Activated CD4-positive, alpha-beta memory T cell treated with anti-CD3 and anti-CD28 coated beads, Interleukin-2, amount 10 ng/mL, durations not matched to agents 7 days and 5 days (primary cell): Measurements from ENCODE around the gene ASIC2. TPM values are rescaled to one million over a fixed set of nuclear protein-coding genes. Genes with fewer than 3 reads are reported as not detected.
"Not testable (repeated sequence)": the region's sequence is repeated elsewhere in the genome, so short reads cannot be mapped to it uniquely, and the experiment has no call there.

Experiments used
- CTCF ChIA-PET: fragments of 350-600 bp; sonication (Branson Sonifier 250); formaldehyde crosslinking; loops from one replicate; lab custom pipeline; 2021; ENCODE audit warnings: antibody characterized with exemption, inconsistent platforms; lab: Charles Lee
- POLR2A ChIA-PET: fragments of 350-600 bp; sonication (Branson Sonifier 250); formaldehyde crosslinking; loops from one replicate; lab custom pipeline; 2021; ENCODE audit warnings: antibody characterized with exemption; lab: Charles Lee
- DNase-seq: peaks from one replicate; pipeline ENCODE4 v3.0.0-alpha.2; 2020
- H3K27ac Mint-ChIP-seq: one replicate; pipeline ENCODE4 v1.8.0; 2021; ENCODE audit warnings: mild to moderate bottlenecking, mixed read lengths
- H3K27me3 Mint-ChIP-seq: one replicate; pipeline ENCODE4 v1.8.0; 2021; ENCODE audit warnings: mixed read lengths
- H3K36me3 Mint-ChIP-seq: one replicate; pipeline ENCODE4 v1.8.0; 2021; ENCODE audit warnings: low read depth, mixed read lengths
- H3K4me1 Mint-ChIP-seq: one replicate; pipeline ENCODE4 v1.8.0; 2021; ENCODE audit warnings: mixed read lengths
- H3K4me3 Mint-ChIP-seq: one replicate; pipeline ENCODE4 v1.8.0; 2021; ENCODE audit warnings: mild to moderate bottlenecking, mixed read lengths
- H3K9me3 Mint-ChIP-seq: one replicate; pipeline ENCODE4 v1.8.0; 2021; ENCODE audit warnings: mixed read lengths
- total RNA-seq, 2 experiments: library from RNA; stranded (reverse); gene quantifications; one replicate each; pipeline ENCODE4 v1.2.3, GENCODE V29; 2021

The ASIC2 gene
- total RNA-seq, 2 experiments from 2014 or later, result not detected

DNA sequence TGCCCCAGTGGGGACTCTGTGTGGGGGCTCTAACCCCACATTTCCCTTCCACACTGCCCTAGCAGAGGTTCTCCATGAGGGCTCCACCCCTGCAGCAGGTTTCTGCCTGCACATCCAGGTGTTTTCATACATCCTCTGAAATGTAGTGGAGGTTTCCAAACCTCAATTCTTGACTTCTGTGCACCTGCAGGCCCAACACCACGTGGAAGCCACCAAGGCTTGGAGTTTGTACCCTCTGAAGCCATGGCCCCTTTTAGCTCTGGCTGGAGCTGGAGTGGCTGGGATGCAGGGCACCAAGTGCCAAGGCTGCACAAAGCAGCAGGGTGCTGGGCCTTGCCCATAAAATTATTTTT lies 305.7 kb downstream of the ASIC2 start:
- H3K36me3 Mint-ChIP-seq, H3K4me1 Mint-ChIP-seq, H3K27ac Mint-ChIP-seq, DNase-seq, POLR2A ChIA-PET, H3K4me3 Mint-ChIP-seq: not testable (repeated sequence)
- Mint-ChIP-seq H3K27me3 (peaks cover 12% of the 10 kb centered on the region), H3K9me3 (peaks cover 15% of the 10 kb centered on the region)
- CTCF ChIA-PET, result interaction anchor here (1.2 kb wide), 1 partner anchor 11 kb away, joined by 3 read pairs; no protein-coding TSS in a partner anchor

GRCh38 chr17:32985050-32985756 lies 307.9 kb downstream of the ASIC2 start:
- ChIA-PET POLR2A (no interaction called here), CTCF (interaction anchor here (1.3 to 1.5 kb wide), 2 partner anchors 13 to 49 kb away, joined by 4 read pairs; no protein-coding TSS in a partner anchor)
- DNase-seq, result no peak
- Mint-ChIP-seq H3K27ac (no peak overlapping the region), H3K27me3 (peaks cover 15% of the 10 kb centered on the region), H3K4me3 (no peak overlapping the region), H3K4me1 (no peaks in the 10 kb centered on the region), H3K36me3 (peaks cover 3% of the 10 kb centered on the region), H3K9me3 (peaks cover 24% of the 10 kb centered on the region)

GRCh38 chr17:32981611-32982010 lies 311.5 kb downstream of the ASIC2 start:
- H3K4me1 Mint-ChIP-seq, H3K4me3 Mint-ChIP-seq, CTCF ChIA-PET, H3K9me3 Mint-ChIP-seq, POLR2A ChIA-PET, H3K36me3 Mint-ChIP-seq, H3K27ac Mint-ChIP-seq, DNase-seq: not testable (repeated sequence)
- peaks cover 16% of the 10 kb centered on the region for H3K27me3 Mint-ChIP-seq

GRCh38 chr17:32980230-32980629 lies 312.9 kb downstream of the ASIC2 start:
- Mint-ChIP-seq H3K27ac (no peak overlapping the region), H3K36me3 (peaks cover 3% of the 10 kb centered on the region), H3K27me3 (peaks cover 16% of the 10 kb centered on the region), H3K4me1 (no peaks in the 10 kb centered on the region), H3K4me3 (no peak overlapping the region), H3K9me3 (peaks cover 9% of the 10 kb centered on the region)
- ChIA-PET POLR2A (no interaction called here), CTCF (no interaction called here)
- DNase-seq, result no peak

GRCh38 chr17:32976605-32977004 lies 316.5 kb downstream of the ASIC2 start:
- ChIA-PET POLR2A (no interaction called here), CTCF (interaction anchor here (1.4 kb wide), 1 partner anchor 21 kb away, joined by 4 read pairs; no protein-coding TSS in a partner anchor)
- no peak for DNase-seq
- Mint-ChIP-seq H3K36me3 (no peaks in the 10 kb centered on the region), H3K27ac (no peak overlapping the region), H3K27me3 (peaks cover 16% of the 10 kb centered on the region), H3K4me1 (peaks cover 4% of the 10 kb centered on the region), H3K9me3 (peaks cover 3% of the 10 kb centered on the region), H3K4me3 (no peak overlapping the region)

DNA sequence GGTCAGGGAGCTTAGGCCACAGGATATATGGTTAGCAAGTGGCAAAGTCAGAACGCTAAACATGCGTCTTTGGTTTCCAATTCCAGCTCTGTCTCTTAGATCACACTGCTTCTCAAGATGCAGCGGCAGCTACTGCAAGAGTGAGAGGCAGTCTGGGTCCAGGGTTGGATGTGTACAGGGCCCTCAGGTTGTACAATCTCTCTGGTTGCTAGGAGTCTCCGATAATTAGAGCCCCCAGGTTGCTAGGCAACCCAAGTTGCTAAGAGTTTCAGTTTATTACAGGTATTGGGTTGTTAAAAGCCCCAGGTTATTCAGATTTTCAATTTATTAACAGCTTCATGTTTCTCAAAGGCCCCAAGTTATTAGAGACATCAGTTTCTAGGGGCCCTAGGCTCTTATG lies 317.0 kb downstream of the ASIC2 start:
- DNase-seq, result no peak

GRCh38 chr17:32971171-32971570 lies 321.9 kb downstream of the ASIC2 start:
- ChIA-PET POLR2A (no interaction called here), CTCF (interaction anchor here (0.9 to 1.0 kb wide), 2 partner anchors 27 to 188 kb away, joined by 3 to 5 read pairs; no protein-coding TSS in a partner anchor)
- no peaks in the 10 kb centered on the region for H3K36me3 Mint-ChIP-seq
- peak overlapping the region; percentile 34 for H3K27ac Mint-ChIP-seq
- H3K4me3 Mint-ChIP-seq, result no peak overlapping the region
- peak; percentile 63 for DNase-seq
- no peaks in the 10 kb centered on the region for H3K9me3 Mint-ChIP-seq
- peaks cover 22% of the 10 kb centered on the region for H3K4me1 Mint-ChIP-seq
- peaks cover 21% of the 10 kb centered on the region for H3K27me3 Mint-ChIP-seq

More for the DNA sequence above, 317.0 kb downstream of the ASIC2 start:
- Mint-ChIP-seq H3K4me1 (peaks cover 8% of the 10 kb centered on the region), H3K4me3 (no peak overlapping the region), H3K9me3 (peaks cover 3% of the 10 kb centered on the region), H3K27me3 (peaks cover 16% of the 10 kb centered on the region), H3K36me3 (no peaks in the 10 kb centered on the region), H3K27ac (no peak overlapping the region)
- ChIA-PET CTCF (interaction anchor here (1.4 kb wide), 1 partner anchor 22 kb away, joined by 4 read pairs; no protein-coding TSS in a partner anchor), POLR2A (no interaction called here)

GRCh38 chr17:32970281-32970680 lies 322.8 kb downstream of the ASIC2 start:
- Mint-ChIP-seq H3K9me3 (no peaks in the 10 kb centered on the region), H3K4me1 (peaks cover 22% of the 10 kb centered on the region), H3K27ac (no peak overlapping the region), H3K4me3 (no peak overlapping the region), H3K36me3 (no peaks in the 10 kb centered on the region), H3K27me3 (peaks cover 28% of the 10 kb centered on the region)
- ChIA-PET CTCF (no interaction called here), POLR2A (no interaction called here)
- no peak for DNase-seq

DNA sequence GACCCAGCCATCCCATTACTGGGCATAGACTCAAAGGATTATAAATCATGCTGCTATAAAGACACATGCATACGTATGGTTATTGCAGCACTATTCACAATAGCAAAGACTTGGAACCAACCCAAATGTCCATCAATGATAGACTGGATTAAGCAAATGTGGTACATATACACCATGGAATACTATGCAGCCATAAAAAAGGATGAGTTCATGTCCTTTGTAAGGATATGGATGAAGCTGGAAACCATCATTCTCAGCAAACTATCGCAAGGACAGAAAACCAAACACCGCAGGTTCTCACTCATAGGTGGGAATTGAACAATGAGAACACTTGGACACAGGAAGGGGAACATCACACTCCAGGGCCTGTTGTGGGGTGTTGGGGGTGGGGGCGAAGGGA lies 323.9 kb downstream of the ASIC2 start:
- POLR2A ChIA-PET, H3K4me3 Mint-ChIP-seq, DNase-seq, H3K36me3 Mint-ChIP-seq, H3K9me3 Mint-ChIP-seq, CTCF ChIA-PET, H3K27ac Mint-ChIP-seq: not testable (repeated sequence)
- H3K4me1 Mint-ChIP-seq, result peaks cover 22% of the 10 kb centered on the region
- H3K27me3 Mint-ChIP-seq, result peaks cover 30% of the 10 kb centered on the region

DNA sequence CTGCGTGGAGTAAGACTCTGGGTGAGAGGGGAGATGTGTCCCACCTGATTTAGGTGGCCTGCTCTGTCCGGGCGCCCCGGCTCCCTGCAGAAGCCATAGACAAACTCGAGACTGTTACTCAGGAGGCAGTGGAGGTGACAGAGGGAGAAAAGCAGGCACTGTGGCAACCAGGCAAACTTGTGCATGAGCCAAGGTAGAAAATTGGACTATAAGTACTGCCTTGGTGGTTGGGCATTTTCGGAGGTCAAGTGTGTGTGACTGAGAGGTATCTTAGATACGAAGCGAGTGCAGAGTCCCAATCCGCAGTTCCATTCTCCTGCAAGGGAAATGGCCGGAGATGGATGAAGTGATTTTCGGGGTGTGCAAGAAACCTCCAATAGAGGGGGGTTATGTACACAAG lies 328.6 kb downstream of the ASIC2 start:
- H3K4me1 Mint-ChIP-seq, result peaks cover 7% of the 10 kb centered on the region
- POLR2A ChIA-PET, result no interaction called here
- peaks cover 38% of the 10 kb centered on the region for H3K27me3 Mint-ChIP-seq
- no peak overlapping the region for H3K27ac Mint-ChIP-seq
- H3K9me3 Mint-ChIP-seq, result no peaks in the 10 kb centered on the region
- no peak for DNase-seq
- no peaks in the 10 kb centered on the region for H3K36me3 Mint-ChIP-seq
- CTCF ChIA-PET, result no interaction called here
- no peak overlapping the region for H3K4me3 Mint-ChIP-seq
